PC-3 (cell line): ENCODE data around the gene CAVIN1. TPM values are rescaled to one million over a fixed set of nuclear protein-coding genes. Genes with fewer than 3 reads are reported as not detected.
"Not testable (repeated sequence)": the region's sequence is repeated elsewhere in the genome, so short reads cannot be mapped to it uniquely, and the experiment has no call there.

Source experiments
- ATAC-seq: fragments of 200-7000 bp; cut with Tn5 transposase; 2 replicates; pipeline ENCODE4 v1.9.1; 2020; ENCODE audit warnings: mild to moderate bottlenecking, moderate library complexity
- BruUV-seq: library from RNA; stranded (reverse); fragments of 400-500 nt; replicated peaks from 2 replicates; lab custom pipeline; 2021; lab: Mats Ljungman, UMichigan
- CTCF ChIA-PET: fragments of 300-600 bp; sonication (Branson Sonifier 250); formaldehyde crosslinking; loops from one replicate; lab custom pipeline; 2022; ENCODE audit warnings: antibody characterized with exemption; lab: Charles Lee
- POLR2A ChIA-PET: fragments of 300-600 bp; sonication (Branson Sonifier 250); formaldehyde crosslinking; loops from one replicate; lab custom pipeline; 2022; ENCODE audit warnings: antibody characterized with exemption; ENCODE audit not compliant: unreplicated experiment; lab: Charles Lee
- DNase-seq: peaks from one replicate; pipeline ENCODE4 v3.0.0-alpha.2; 2015
- H2AFZ ChIP-seq: fragments of 300-600 bp; sonication (generic); 2 replicates; pipeline ENCODE4 v1.6.0; 2016; ENCODE audit warnings: antibody characterized with exemption, low read length
- H3F3A ChIP-seq: fragments of 300-600 bp; sonication (generic); one replicate; pipeline ENCODE4 v1.6.0; 2017; ENCODE audit warnings: antibody characterized with exemption, low read length, control low read depth, mild to moderate bottlenecking; ENCODE audit not compliant: unreplicated experiment
- H3K27ac ChIP-seq: fragments of 300-600 bp; sonication (generic); 2 replicates; pipeline ENCODE4 v1.5.1; 2016; ENCODE audit warnings: mild to moderate bottlenecking, low read length
- H3K27me3 ChIP-seq: fragments of 300-600 bp; sonication (generic); 2 replicates; pipeline ENCODE4 v1.6.1; 2016; ENCODE audit warnings: low read length, mixed read lengths
- H3K36me3 ChIP-seq: fragments of 300-600 bp; sonication (generic); 2 replicates; pipeline ENCODE4 v1.6.1; 2016; ENCODE audit warnings: low read depth, mixed run types, low read length, mixed read lengths
- H3K4me1 ChIP-seq: fragments of 300-600 bp; sonication (generic); 2 replicates; pipeline ENCODE4 v1.5.1; 2016; ENCODE audit warnings: low read length; ENCODE audit not compliant: insufficient read depth
- H3K4me2 ChIP-seq: fragments of 300-600 bp; sonication (generic); 2 replicates; pipeline ENCODE4 v1.6.0; 2016; ENCODE audit warnings: low read length
- H3K4me3 ChIP-seq: fragments of 300-600 bp; sonication (generic); 2 replicates; pipeline ENCODE4 v1.5.1; 2016; ENCODE audit warnings: mild to moderate bottlenecking, low read length, mixed read lengths
- H3K79me2 ChIP-seq: fragments of 300-600 bp; sonication (generic); 2 replicates; pipeline ENCODE4 v1.6.1; 2017; ENCODE audit warnings: low read length, mixed read lengths
- H3K9ac ChIP-seq: fragments of 300-600 bp; sonication (generic); 2 replicates; pipeline ENCODE4 v1.6.0; 2016; ENCODE audit warnings: mild to moderate bottlenecking, low read length
- H3K9me2 ChIP-seq: fragments of 300-600 bp; sonication (generic); replicated peaks from 2 replicates; pipeline ENCODE4 v1.6.1; 2016; ENCODE audit warnings: mixed run types, low read length, mixed read lengths
- H3K9me3 ChIP-seq: fragments of 300-600 bp; sonication (generic); 2 replicates; pipeline ENCODE4 v1.6.1; 2016; ENCODE audit warnings: low read length, mixed read lengths
- H4K20me1 ChIP-seq: fragments of 300-600 bp; sonication (generic); 2 replicates; pipeline ENCODE4 v1.6.1; 2016; ENCODE audit warnings: low read length, mixed read lengths
- EZH2 ChIP-seq: fragments of 300-600 bp; sonication (generic); IDR thresholded peaks from one replicate; pipeline ENCODE4 v1.6.1; 2017; ENCODE audit warnings: antibody characterized with exemption, mild to moderate bottlenecking, low read length; ENCODE audit not compliant: unreplicated experiment
- EZH2phosphoT487 ChIP-seq: fragments of 300-600 bp; sonication (generic); IDR thresholded peaks from 2 replicates; pipeline ENCODE4 v1.6.1; 2018; ENCODE audit warnings: mild to moderate bottlenecking, antibody characterized with exemption, low read length, borderline replicate concordance
- intact Hi-C: fragments of 100-400 bp; cut with micrococcal nuclease; formaldehyde crosslinking; loops from 2 replicates; pipeline ENCODE4 v1.9.0; 2023
- total RNA-seq: library from RNA; depleted of rRNA; stranded (reverse); fragments of >200 nt; gene quantifications from 2 replicates; pipeline ENCODE4 v1.2.3, GENCODE V29; 2014
- TF ChIP-seq, protein P1 (sequence below): fragments of 300-600 bp; sonication (generic); conservative IDR thresholded peaks from 2 replicates; pipeline ENCODE4 v1.5.1; 2017; ENCODE audit warnings: antibody characterized with exemption, low read depth, mild to moderate bottlenecking, low read length

CAVIN1 gene
- total RNA-seq, 1 experiment from 2014 or later: not detected

- H3K9me3 ChIP-seq: no peaks in the 10 kb centered on the region
- intact Hi-C loops: no loop called here
- H3K27me3 ChIP-seq: no peaks in the 10 kb centered on the region
- TF ChIP-seq EZH2 (no peak), EZH2phosphoT487 (no peak)
- TF ChIP-seq, protein P1, sequence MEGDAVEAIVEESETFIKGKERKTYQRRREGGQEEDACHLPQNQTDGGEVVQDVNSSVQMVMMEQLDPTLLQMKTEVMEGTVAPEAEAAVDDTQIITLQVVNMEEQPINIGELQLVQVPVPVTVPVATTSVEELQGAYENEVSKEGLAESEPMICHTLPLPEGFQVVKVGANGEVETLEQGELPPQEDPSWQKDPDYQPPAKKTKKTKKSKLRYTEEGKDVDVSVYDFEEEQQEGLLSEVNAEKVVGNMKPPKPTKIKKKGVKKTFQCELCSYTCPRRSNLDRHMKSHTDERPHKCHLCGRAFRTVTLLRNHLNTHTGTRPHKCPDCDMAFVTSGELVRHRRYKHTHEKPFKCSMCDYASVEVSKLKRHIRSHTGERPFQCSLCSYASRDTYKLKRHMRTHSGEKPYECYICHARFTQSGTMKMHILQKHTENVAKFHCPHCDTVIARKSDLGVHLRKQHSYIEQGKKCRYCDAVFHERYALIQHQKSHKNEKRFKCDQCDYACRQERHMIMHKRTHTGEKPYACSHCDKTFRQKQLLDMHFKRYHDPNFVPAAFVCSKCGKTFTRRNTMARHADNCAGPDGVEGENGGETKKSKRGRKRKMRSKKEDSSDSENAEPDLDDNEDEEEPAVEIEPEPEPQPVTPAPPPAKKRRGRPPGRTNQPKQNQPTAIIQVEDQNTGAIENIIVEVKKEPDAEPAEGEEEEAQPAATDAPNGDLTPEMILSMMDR: no peak
- H3K79me2 ChIP-seq: no peaks in the 10 kb centered on the region
- ChIA-PET POLR2A (no interaction called here), CTCF (no interaction called here)
- no peaks in the 10 kb centered on the region for H3F3A ChIP-seq
- no peak overlapping the region for H3K4me3 ChIP-seq
- H3K9ac ChIP-seq: no peak overlapping the region
- no peak overlapping the region for H2AFZ ChIP-seq
- no peaks in the 10 kb centered on the region for H3K9me2 ChIP-seq
- H3K27ac ChIP-seq: no peak overlapping the region
- no peak for DNase-seq
- H3K4me1 ChIP-seq: no peaks in the 10 kb centered on the region
- no peaks in the 10 kb centered on the region for H4K20me1 ChIP-seq
- no peaks in the 10 kb centered on the region for H3K36me3 ChIP-seq
- ATAC-seq: no peak
- BruUV-seq: no TSS peak
- H3K4me2 ChIP-seq: no peak overlapping the region
Observed at GRCh38 chr17:42422412-42422957, 571 bp downstream of the CAVIN1 start.

DNA sequence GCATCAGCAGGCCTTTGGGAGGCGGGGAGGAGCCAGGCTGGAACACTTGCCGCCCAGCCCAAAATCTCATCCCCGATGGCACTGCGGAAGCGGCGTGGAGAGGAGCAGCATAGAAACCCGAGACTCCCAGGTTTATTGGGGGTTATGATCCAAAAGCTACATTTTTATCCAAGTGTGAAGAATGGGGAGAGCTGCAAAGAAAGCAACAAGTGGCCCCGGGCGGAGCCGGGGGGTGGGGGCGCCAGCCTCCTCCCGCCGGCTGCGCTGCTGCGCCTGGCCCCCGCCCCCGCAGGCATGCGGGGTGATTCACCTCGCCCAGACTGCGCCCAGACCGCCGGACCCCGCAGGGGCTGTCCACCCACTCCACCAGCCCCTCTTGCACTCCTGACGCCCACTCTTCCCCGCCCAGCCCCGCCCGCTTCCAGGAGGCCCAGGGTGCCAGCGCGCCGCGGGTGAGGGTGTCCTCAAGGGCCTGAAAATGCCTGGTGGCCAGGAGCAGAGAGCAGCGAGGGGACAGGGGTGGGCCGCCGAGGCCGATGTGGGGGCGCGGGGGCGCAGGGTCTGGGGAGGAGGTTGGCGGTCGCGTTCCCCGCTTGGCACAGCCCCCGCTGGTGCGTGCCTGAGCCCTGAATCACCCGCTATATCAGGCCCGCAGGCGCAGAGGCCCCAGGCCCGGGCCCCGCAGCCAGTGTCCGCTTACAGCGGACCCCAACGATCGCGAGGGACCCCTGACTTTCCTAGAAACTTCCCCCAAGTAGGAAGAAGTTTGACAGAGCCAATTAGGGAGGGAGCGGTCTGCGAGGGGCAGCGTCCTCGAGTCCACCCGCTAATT lies 1.3 kb downstream of the CAVIN1 start:
- Histone ChIP-seq H3K27ac (no peak overlapping the region), H2AFZ (no peak overlapping the region), H3K9me3 (no peaks in the 10 kb centered on the region), H3K27me3 (no peaks in the 10 kb centered on the region), H3K9ac (no peak overlapping the region), H3F3A (no peaks in the 10 kb centered on the region), H3K79me2 (no peaks in the 10 kb centered on the region), H3K36me3 (no peaks in the 10 kb centered on the region), H3K9me2 (no peaks in the 10 kb centered on the region), H3K4me2 (no peak overlapping the region), H4K20me1 (no peaks in the 10 kb centered on the region), H3K4me3 (no peak overlapping the region), H3K4me1 (no peaks in the 10 kb centered on the region)
- BruUV-seq: no TSS peak
- intact Hi-C loops: no loop called here
- ATAC-seq: no peak
- no peak for TF ChIP-seq EZH2phosphoT487
- no peak for TF ChIP-seq EZH2
- TF ChIP-seq, protein P1: no peak
- POLR2A ChIA-PET: no interaction called here
- no peak for DNase-seq
- CTCF ChIA-PET: no interaction called here

GRCh38 chr17:42421136-42421506 lies 1.9 kb downstream of the CAVIN1 start:
- no peaks in the 10 kb centered on the region for H4K20me1 ChIP-seq
- H2AFZ ChIP-seq: no peak overlapping the region
- H3K79me2 ChIP-seq: no peaks in the 10 kb centered on the region
- no peaks in the 10 kb centered on the region for H3K27me3 ChIP-seq
- no peak overlapping the region for H3K27ac ChIP-seq
- ChIA-PET POLR2A (no interaction called here), CTCF (no interaction called here)
- DNase-seq (no peak), ATAC-seq (no peak)
- H3K9me3 ChIP-seq: no peaks in the 10 kb centered on the region
- H3K4me1 ChIP-seq: no peaks in the 10 kb centered on the region
- no peaks in the 10 kb centered on the region for H3K36me3 ChIP-seq
- no peaks in the 10 kb centered on the region for H3K9me2 ChIP-seq
- no peak overlapping the region for H3K4me2 ChIP-seq
- intact Hi-C loops: no loop called here
- H3F3A ChIP-seq: no peaks in the 10 kb centered on the region
- no peak overlapping the region for H3K9ac ChIP-seq
- TF ChIP-seq EZH2: no peak
- no peak for TF ChIP-seq EZH2phosphoT487
- BruUV-seq: no TSS peak
- no peak overlapping the region for H3K4me3 ChIP-seq

DNA sequence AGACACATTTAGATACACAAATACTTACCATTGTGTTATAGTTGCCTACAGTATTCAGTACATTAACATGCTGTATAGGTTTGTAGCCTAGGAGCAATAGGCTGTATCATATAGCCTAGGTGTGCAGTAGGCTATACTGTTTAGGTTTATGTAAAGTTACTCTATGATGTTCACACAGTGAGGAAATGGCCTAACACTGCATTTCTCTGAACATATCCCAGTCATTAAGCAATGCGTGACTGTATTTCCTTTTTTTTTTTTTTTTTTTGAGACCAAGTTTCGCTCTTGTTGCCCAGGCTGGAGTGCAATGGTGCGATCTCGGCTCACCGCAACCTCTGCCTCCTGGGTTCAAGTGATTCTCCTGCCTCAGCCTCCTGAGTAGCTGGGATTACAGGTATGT lies 5.1 kb downstream of the CAVIN1 start:
- H3K4me3 ChIP-seq, H3K36me3 ChIP-seq, CTCF ChIA-PET, intact Hi-C loops, H2AFZ ChIP-seq, DNase-seq, POLR2A ChIA-PET, BruUV-seq, H4K20me1 ChIP-seq, H3K9me2 ChIP-seq, H3K4me1 ChIP-seq, H3K9ac ChIP-seq, H3K27me3 ChIP-seq, H3K79me2 ChIP-seq, ATAC-seq, H3K4me2 ChIP-seq, H3F3A ChIP-seq, H3K27ac ChIP-seq, H3K9me3 ChIP-seq: not testable (repeated sequence)
